ENCODE measurements around the gene ANKRD11. TPM values are rescaled to one million over a fixed set of nuclear protein-coding genes. Genes with fewer than 3 reads are reported as not detected.
A peak's percentile ranks its signal among the peaks of the same experiment; 100 is the strongest.

ANKRD11 gene
- total RNA-seq, 1 experiment from 2014 or later: 28.5 TPM

DNA sequence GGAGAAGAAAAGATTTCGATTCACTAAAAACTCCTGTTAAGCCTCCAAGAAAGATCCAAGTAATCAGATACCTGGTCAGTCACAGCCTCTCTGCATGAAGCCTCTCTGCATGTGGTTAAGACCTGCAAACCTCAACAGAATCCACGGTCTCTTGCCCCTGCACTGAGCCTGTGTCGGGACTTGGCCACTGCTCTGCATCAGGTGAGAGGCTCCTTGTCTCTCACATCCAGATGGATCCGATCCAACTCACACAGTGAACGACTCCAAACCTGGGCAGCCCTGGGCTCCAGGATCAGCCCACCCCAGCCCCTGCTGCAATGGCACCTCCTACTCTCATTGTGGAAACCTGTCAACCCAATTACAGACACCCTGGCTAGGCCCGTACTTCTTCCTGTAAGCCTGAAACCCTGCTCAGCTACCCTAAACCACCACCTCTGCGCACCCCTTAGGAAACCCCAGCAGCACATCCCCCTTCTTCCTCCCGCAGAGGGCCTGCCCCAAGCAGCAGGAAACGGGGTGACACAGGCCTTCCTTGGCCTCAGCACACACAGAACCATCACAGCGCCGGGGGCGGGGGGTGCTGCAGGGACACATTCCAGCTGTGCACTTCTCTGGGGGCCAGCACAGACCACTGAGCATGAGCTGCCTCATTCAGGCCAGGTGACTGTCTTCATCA lies 129.5 kb downstream of the ANKRD11 start:
- peaks cover 36% of the 10 kb centered on the region for H4K20me1 ChIP-seq (ENCODE audit: insufficient read depth, low read depth, low read length)
- H3K9me2 ChIP-seq (replicated peaks; ENCODE audit: insufficient read depth, low read length): no peaks in the 10 kb centered on the region
- H3K36me3 ChIP-seq (ENCODE audit: insufficient read depth, low read length): no peaks in the 10 kb centered on the region
- peaks cover 20% of the 10 kb centered on the region for H3K4me1 ChIP-seq (ENCODE audit: low read length)
- H3K9me3 ChIP-seq (ENCODE audit: low read length): no peaks in the 10 kb centered on the region
- peaks cover 88% of the 10 kb centered on the region for H3K79me2 ChIP-seq (ENCODE audit: low read length)
- H3K27ac ChIP-seq (ENCODE audit: low read length): no peak overlapping the region
- no peak for DNase-seq
- no peak overlapping the region for H3K9ac ChIP-seq (ENCODE audit: low read length)
- H3K4me3 ChIP-seq (ENCODE audit: low read length): no peak overlapping the region
- H2AFZ ChIP-seq (ENCODE audit: low read length): no peak overlapping the region
- no peak overlapping the region for H3K4me2 ChIP-seq (ENCODE audit: low read depth, low read length, poor library complexity, severe bottlenecking)
- no peaks in the 10 kb centered on the region for H3K27me3 ChIP-seq (ENCODE audit: low read length)

DNA sequence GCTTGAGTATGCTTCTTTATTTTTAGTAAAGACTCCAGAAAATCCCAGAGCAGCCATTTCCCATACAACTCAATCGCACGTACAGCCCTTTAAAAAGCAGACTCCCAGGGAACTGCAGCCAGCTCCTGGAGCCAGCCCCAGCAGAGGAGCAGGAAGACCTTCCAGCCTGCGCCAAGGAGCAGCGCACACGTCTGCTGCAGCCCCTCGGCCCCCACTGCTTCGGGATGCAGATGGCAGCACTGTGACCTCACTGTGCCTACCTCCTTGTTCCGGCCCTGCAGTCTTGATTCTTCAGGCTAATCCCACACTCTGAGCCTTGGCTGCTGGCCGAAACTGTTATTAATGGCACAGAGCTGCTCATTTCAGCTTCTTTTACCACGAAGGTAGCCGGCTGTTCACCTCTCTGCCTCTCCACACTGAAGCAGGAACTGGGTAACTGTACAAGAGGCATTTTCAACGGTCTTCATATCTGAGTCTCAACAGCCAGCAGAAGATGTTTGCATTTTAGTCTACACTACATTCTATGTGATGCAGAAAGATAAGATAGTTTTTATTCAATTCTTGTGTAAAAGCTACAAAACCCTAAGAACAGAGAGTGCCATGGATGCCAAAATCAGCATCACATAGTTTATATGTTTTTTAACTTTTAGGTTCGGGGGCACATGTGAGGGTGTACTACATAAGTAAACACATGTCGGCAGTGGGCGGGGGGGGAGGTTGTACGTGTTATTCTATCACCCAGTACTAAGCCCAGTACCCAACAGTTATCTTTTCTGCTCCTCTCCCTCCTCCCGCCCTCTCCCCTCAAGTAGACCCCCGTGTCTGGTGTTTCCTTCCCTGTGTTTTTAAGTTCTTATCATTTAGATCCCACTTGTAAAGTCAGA lies 130.9 kb downstream of the ANKRD11 start:
- Histone ChIP-seq H3K36me3 (ENCODE audit: insufficient read depth, low read length) (no peaks in the 10 kb centered on the region), H3K27me3 (ENCODE audit: low read length) (no peaks in the 10 kb centered on the region), H3K79me2 (ENCODE audit: low read length) (peaks cover 88% of the 10 kb centered on the region), H3K9me3 (ENCODE audit: low read length) (no peaks in the 10 kb centered on the region), H3K4me1 (ENCODE audit: low read length) (peaks cover 20% of the 10 kb centered on the region), H3K4me2 (ENCODE audit: low read depth, low read length, poor library complexity, severe bottlenecking) (no peak overlapping the region), H4K20me1 (ENCODE audit: insufficient read depth, low read depth, low read length) (peaks cover 27% of the 10 kb centered on the region; the same call in 1 of the 2 replicates), H3K9ac (ENCODE audit: low read length) (no peak overlapping the region), H3K9me2 (replicated peaks; ENCODE audit: insufficient read depth, low read length) (no peaks in the 10 kb centered on the region), H3K27ac (ENCODE audit: low read length) (no peak overlapping the region), H3K4me3 (ENCODE audit: low read length) (no peak overlapping the region), H2AFZ (ENCODE audit: low read length) (no peak overlapping the region)
- no peak for DNase-seq

DNA sequence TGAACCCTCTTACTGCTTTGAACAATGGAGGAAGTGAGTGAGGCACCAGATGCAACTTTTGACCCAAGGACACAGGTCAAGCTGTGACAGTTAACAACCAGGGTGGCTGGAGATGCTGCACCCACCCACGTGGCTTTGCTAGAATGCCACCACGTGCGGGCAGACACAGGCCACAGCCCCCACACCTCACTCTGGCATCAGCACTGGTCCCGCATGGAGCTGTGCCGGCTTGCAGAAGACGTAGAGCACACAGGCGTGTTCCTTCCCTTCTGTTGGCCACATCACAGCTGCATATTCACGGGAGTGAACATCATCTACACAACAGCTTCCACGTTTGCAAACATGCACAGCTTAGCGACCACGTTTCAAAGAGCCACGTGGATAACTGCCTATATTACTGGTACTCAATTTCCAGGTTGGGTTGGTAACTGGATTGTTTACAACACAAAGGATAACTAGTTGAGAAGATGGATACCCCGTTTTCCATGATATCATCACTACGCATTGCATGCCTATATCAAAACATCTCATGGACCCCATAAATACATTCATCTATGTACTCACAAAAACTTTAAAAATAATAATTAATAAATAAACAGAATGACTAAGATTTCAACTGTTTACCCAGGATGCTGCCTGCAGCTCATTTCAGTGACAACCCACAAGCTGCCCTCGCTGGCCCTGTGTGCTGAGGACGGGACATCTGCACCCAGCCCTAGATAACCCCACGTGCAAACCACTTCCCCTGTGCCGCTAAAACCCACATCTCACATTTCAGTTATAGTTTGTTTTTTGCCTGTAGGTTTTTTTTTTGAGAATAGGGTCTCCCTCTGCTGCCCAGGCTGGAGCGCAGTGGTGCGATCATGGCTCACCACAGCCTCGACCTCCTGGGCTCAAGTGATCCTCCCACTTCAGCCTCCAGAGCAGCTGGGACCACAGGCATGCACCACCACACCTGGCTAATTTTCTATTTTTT lies 132.0 kb downstream of the ANKRD11 start:
- H2AFZ ChIP-seq (ENCODE audit: low read length): no peak overlapping the region
- H3K9me2 ChIP-seq (replicated peaks; ENCODE audit: insufficient read depth, low read length): no peaks in the 10 kb centered on the region
- H4K20me1 ChIP-seq (ENCODE audit: insufficient read depth, low read depth, low read length): peaks cover 16% of the 10 kb centered on the region; the same call in 1 of the 2 replicates
- H3K4me2 ChIP-seq (ENCODE audit: low read depth, low read length, poor library complexity, severe bottlenecking): no peak overlapping the region
- no peaks in the 10 kb centered on the region for H3K36me3 ChIP-seq (ENCODE audit: insufficient read depth, low read length)
- no peak for DNase-seq
- H3K4me1 ChIP-seq (ENCODE audit: low read length): peaks cover 20% of the 10 kb centered on the region
- peaks cover 84% of the 10 kb centered on the region for H3K79me2 ChIP-seq (ENCODE audit: low read length)
- no peaks in the 10 kb centered on the region for H3K9me3 ChIP-seq (ENCODE audit: low read length)
- H3K27ac ChIP-seq (ENCODE audit: low read length): no peak overlapping the region
- H3K4me3 ChIP-seq (ENCODE audit: low read length): no peak overlapping the region
- no peaks in the 10 kb centered on the region for H3K27me3 ChIP-seq (ENCODE audit: low read length)
- no peak overlapping the region for H3K9ac ChIP-seq (ENCODE audit: low read length)

DNA sequence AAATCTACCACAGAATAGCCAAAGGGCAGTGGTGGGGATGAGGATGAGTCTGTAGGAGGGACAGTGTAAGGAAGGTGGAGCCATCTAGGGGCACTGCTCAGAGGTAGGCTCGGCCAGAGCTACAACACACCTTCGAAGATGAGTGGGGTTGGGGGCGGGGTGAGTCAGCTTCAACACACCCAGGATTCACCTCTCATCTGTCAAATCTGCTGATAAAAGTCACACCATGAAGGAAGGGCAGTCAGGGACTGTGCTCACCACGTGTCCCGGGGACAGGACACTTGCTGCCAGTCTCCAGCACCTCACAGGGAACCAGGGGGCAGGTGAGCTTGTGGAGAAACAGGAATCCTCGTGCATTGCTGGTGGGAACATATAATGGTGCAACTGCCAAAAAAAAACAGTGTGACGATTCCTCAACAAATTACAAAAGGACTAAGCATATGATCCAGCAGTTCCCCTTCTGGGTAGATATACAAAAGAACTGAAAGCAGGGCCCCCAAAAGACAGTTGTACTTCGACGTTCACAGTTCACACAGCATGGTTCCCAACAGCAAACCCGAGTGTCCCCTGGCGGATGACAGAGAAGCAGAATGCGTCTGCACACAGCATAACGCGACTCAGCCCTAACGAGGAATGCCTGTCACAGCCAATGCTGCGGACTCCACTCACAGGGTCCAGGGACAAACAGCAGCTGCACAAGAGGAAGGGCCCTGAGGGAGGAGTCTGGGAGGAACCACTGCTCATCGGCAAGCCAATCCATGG lies 133.1 kb downstream of the ANKRD11 start:
- peaks cover 16% of the 10 kb centered on the region; the same call in 1 of the 2 replicates for H4K20me1 ChIP-seq (ENCODE audit: insufficient read depth, low read depth, low read length)
- no peak overlapping the region for H3K4me3 ChIP-seq (ENCODE audit: low read length)
- H3K79me2 ChIP-seq (ENCODE audit: low read length): peaks cover 79% of the 10 kb centered on the region
- H2AFZ ChIP-seq (ENCODE audit: low read length): no peak overlapping the region
- H3K9me2 ChIP-seq (replicated peaks; ENCODE audit: insufficient read depth, low read length): no peaks in the 10 kb centered on the region
- peak; percentile 48 for DNase-seq
- H3K4me2 ChIP-seq (ENCODE audit: low read depth, low read length, poor library complexity, severe bottlenecking): no peak overlapping the region
- H3K4me1 ChIP-seq (ENCODE audit: low read length): peaks cover 20% of the 10 kb centered on the region
- H3K9me3 ChIP-seq (ENCODE audit: low read length): no peaks in the 10 kb centered on the region
- no peak overlapping the region for H3K27ac ChIP-seq (ENCODE audit: low read length)
- no peak overlapping the region for H3K9ac ChIP-seq (ENCODE audit: low read length)
- no peaks in the 10 kb centered on the region for H3K27me3 ChIP-seq (ENCODE audit: low read length)
- no peaks in the 10 kb centered on the region for H3K36me3 ChIP-seq (ENCODE audit: insufficient read depth, low read length)

DNA sequence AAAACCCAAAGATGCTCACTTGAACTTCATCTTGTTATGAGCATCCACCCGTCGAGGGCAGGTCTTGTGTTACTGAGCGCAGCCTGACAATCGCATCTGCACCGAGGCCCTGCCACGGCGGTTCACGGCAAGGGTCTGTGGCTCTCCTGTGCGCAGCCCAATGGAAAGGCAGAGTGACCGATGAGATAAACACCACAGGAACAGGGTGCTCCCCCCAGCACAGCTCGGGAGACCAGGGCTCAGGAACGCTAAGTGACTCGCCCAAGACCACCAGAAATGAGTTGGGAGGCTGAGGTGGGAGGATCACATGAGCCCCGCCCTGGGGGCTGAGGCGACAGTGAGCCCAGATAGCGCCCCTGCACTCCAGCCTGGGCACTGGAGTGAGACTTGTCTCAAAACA lies 134.7 kb downstream of the ANKRD11 start:
- no peak overlapping the region for H2AFZ ChIP-seq (ENCODE audit: low read length)
- peaks cover 13% of the 10 kb centered on the region for H4K20me1 ChIP-seq (ENCODE audit: insufficient read depth, low read depth, low read length)
- no peaks in the 10 kb centered on the region for H3K36me3 ChIP-seq (ENCODE audit: insufficient read depth, low read length)
- no peak overlapping the region for H3K4me3 ChIP-seq (ENCODE audit: low read length)
- H3K9me2 ChIP-seq (replicated peaks; ENCODE audit: insufficient read depth, low read length): no peaks in the 10 kb centered on the region
- no peak for DNase-seq
- no peaks in the 10 kb centered on the region for H3K9me3 ChIP-seq (ENCODE audit: low read length)
- peaks cover 17% of the 10 kb centered on the region for H3K4me1 ChIP-seq (ENCODE audit: low read length)
- no peak overlapping the region for H3K9ac ChIP-seq (ENCODE audit: low read length)
- H3K27me3 ChIP-seq (ENCODE audit: low read length): no peaks in the 10 kb centered on the region
- no peak overlapping the region for H3K27ac ChIP-seq (ENCODE audit: low read length)
- H3K4me2 ChIP-seq (ENCODE audit: low read depth, low read length, poor library complexity, severe bottlenecking): no peak overlapping the region
- peaks cover 79% of the 10 kb centered on the region for H3K79me2 ChIP-seq (ENCODE audit: low read length)

DNA sequence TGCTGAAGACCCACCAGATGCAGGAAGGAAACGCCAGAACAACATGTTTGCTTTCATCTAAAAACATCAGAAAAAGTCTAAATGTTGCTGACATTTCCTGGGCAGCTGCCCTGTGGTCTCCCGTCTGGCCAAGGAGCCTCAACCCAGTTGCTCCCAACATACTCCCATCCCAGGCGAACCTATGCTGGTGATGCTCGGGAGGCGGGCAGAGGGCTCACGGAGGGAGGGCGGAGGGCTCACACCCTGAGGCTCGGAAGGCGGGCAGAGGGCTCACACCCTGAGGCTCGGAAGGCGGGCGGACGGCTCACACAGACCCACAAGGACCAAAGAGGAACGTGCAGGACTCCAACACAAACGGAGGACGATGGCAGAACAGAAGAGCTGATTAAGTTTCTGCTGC lies 135.4 kb downstream of the ANKRD11 start:
- Histone ChIP-seq H3K4me2 (ENCODE audit: low read depth, low read length, poor library complexity, severe bottlenecking) (no peak overlapping the region), H3K27me3 (ENCODE audit: low read length) (no peaks in the 10 kb centered on the region), H3K9me3 (ENCODE audit: low read length) (no peaks in the 10 kb centered on the region), H3K9ac (ENCODE audit: low read length) (no peak overlapping the region), H2AFZ (ENCODE audit: low read length) (no peak overlapping the region), H3K36me3 (ENCODE audit: insufficient read depth, low read length) (no peaks in the 10 kb centered on the region), H3K4me3 (ENCODE audit: low read length) (no peak overlapping the region), H4K20me1 (ENCODE audit: insufficient read depth, low read depth, low read length) (peaks cover 20% of the 10 kb centered on the region), H3K4me1 (ENCODE audit: low read length) (peaks cover 17% of the 10 kb centered on the region), H3K9me2 (replicated peaks; ENCODE audit: insufficient read depth, low read length) (no peaks in the 10 kb centered on the region), H3K79me2 (ENCODE audit: low read length) (peaks cover 79% of the 10 kb centered on the region), H3K27ac (ENCODE audit: low read length) (no peak overlapping the region)
- DNase-seq: no peak

DNA sequence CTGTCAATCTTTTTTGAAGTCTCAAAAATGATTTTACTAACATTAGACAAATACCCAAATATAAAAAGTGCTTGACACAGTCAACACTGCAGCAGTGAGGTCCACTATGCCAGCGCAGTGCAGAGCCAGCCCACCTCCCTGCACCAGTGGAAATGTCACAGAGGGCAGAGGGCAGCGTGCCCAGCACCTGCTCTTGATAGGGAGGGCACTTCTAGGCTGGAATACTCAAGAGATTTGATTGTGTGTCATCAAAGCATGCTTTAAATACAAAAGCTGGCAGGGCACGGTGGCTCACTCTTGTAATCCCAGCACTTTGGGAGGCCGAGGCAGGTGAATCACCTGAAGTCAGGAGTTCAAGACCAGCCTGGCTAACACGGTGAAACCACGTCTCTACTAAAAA lies 136.0 kb downstream of the ANKRD11 start:
- H3K27me3 ChIP-seq (ENCODE audit: low read length): no peaks in the 10 kb centered on the region
- no peak overlapping the region for H3K4me2 ChIP-seq (ENCODE audit: low read depth, low read length, poor library complexity, severe bottlenecking)
- no peak overlapping the region for H2AFZ ChIP-seq (ENCODE audit: low read length)
- H3K9me3 ChIP-seq (ENCODE audit: low read length): no peaks in the 10 kb centered on the region
- peaks cover 21% of the 10 kb centered on the region for H4K20me1 ChIP-seq (ENCODE audit: insufficient read depth, low read depth, low read length)
- no peak for DNase-seq
- no peak overlapping the region for H3K9ac ChIP-seq (ENCODE audit: low read length)
- no peaks in the 10 kb centered on the region for H3K9me2 ChIP-seq (replicated peaks; ENCODE audit: insufficient read depth, low read length)
- peaks cover 81% of the 10 kb centered on the region for H3K79me2 ChIP-seq (ENCODE audit: low read length)
- no peak overlapping the region for H3K27ac ChIP-seq (ENCODE audit: low read length)
- no peak overlapping the region for H3K4me3 ChIP-seq (ENCODE audit: low read length)
- H3K4me1 ChIP-seq (ENCODE audit: low read length): peaks cover 16% of the 10 kb centered on the region
- no peaks in the 10 kb centered on the region for H3K36me3 ChIP-seq (ENCODE audit: insufficient read depth, low read length)
